Stomach (tissue), 4 donors: ENCODE results near the gene AIMP2.

Experiments used
- EP300 ChIP-seq: sonication (generic); formaldehyde crosslinking; IDR thresholded peaks from one replicate; pipeline ENCODE4 v1.6.1; 2017; ENCODE audit warnings: antibody characterized with exemption
- TF ChIP-seq, protein P1 (sequence below), 7 experiments: fragments of 450-650 bp in 4 of 7; fragments of 200-600 bp in 3 of 7; sonication (generic) in 3 of 7; IDR thresholded peaks; one replicate each; pipeline ENCODE4 v1.5.1; 2016 to 2019; ENCODE audit warnings: antibody characterized with exemption in 7 of 7, control low read depth in 2 of 7, mild to moderate bottlenecking in 1 of 7

GRCh38 chr7:6028563-6028962 is 19.5 kb downstream of the AIMP2 start:
- TF ChIP-seq, protein P1, sequence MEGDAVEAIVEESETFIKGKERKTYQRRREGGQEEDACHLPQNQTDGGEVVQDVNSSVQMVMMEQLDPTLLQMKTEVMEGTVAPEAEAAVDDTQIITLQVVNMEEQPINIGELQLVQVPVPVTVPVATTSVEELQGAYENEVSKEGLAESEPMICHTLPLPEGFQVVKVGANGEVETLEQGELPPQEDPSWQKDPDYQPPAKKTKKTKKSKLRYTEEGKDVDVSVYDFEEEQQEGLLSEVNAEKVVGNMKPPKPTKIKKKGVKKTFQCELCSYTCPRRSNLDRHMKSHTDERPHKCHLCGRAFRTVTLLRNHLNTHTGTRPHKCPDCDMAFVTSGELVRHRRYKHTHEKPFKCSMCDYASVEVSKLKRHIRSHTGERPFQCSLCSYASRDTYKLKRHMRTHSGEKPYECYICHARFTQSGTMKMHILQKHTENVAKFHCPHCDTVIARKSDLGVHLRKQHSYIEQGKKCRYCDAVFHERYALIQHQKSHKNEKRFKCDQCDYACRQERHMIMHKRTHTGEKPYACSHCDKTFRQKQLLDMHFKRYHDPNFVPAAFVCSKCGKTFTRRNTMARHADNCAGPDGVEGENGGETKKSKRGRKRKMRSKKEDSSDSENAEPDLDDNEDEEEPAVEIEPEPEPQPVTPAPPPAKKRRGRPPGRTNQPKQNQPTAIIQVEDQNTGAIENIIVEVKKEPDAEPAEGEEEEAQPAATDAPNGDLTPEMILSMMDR (IDR thresholded peaks at IDR 0.05): no peak
- TF ChIP-seq EP300: no peak
